Spleen (tissue), 11 donors: ENCODE results near the gene GIPC3. TPM values are rescaled to one million over a fixed set of nuclear protein-coding genes. Genes with fewer than 3 reads are reported as not detected.

Source experiments
- DNase-seq: peaks from one replicate; pipeline ENCODE4 v3.0.0-alpha.2; 2020
- H3K27ac ChIP-seq, 8 donors: fragments of 200-600 bp; sonication (generic) in 7 of 8; 1 replicate in 4 of 8; 2 replicates in 4 of 8; pipeline versions ENCODE4 v1.5.0 to v1.8.0; 2016 to 2021; ENCODE audit warnings: inconsistent platforms in 4 of 8, mild to moderate bottlenecking in 4 of 8, moderate library complexity in 1 of 8
- H3K27me3 ChIP-seq, 7 donors: fragments of 200-600 bp; sonication (generic) in 6 of 7; replicated peaks in 1 of 7; 1 replicate in 4 of 7; 2 replicates in 3 of 7; pipeline versions ENCODE4 v1.5.0 to v1.8.0; 2016 to 2021; ENCODE audit warnings: inconsistent platforms in 3 of 7, mild to moderate bottlenecking in 1 of 7
- H3K36me3 ChIP-seq, 6 donors: fragments of 200-600 bp; sonication (generic) in 5 of 6; 1 replicate in 4 of 6; 2 replicates in 2 of 6; pipeline versions ENCODE4 v1.5.0 to v1.8.0; 2016 to 2021; ENCODE audit warnings: inconsistent platforms in 2 of 6
- H3K4me1 ChIP-seq, 6 donors: fragments of 200-600 bp; sonication (generic) in 5 of 6; 1 replicate in 3 of 6; 2 replicates in 3 of 6; pipeline versions ENCODE4 v1.5.0 to v1.8.0; 2016 to 2021; ENCODE audit warnings: inconsistent platforms in 3 of 6
- H3K4me3 ChIP-seq, 8 donors: fragments of 200-600 bp; sonication (generic) in 7 of 8; 1 replicate in 4 of 8; 2 replicates in 4 of 8; pipeline versions ENCODE4 v1.5.0 to v1.8.0; 2016 to 2021; ENCODE audit warnings: inconsistent platforms in 4 of 8, mild to moderate bottlenecking in 4 of 8, moderate library complexity in 2 of 8
- H3K9me3 ChIP-seq, 8 donors: fragments of 200-600 bp; sonication (generic) in 7 of 8; 1 replicate in 4 of 8; 2 replicates in 4 of 8; pipeline versions ENCODE4 v1.5.0 to v1.8.0; 2016 to 2021; ENCODE audit warnings: inconsistent platforms in 4 of 8
- POLR2A ChIP-seq, 3 donors: fragments of 450-650 bp; IDR thresholded peaks; one replicate each; pipeline ENCODE4 v1.5.1; 2017; ENCODE audit warnings: antibody characterized with exemption in 3 of 3, mild to moderate bottlenecking in 1 of 3
- POLR2AphosphoS5 ChIP-seq, 3 donors: sonication (generic); formaldehyde crosslinking; IDR thresholded peaks; one replicate each; pipeline ENCODE4 v1.5.1; 2017; ENCODE audit warnings: antibody characterized with exemption in 3 of 3
- WGBS, 5 donors: extraction: QIAGEN DNeasy Blood & Tissue Kit in 3 of 5; methylation state at CpG; one replicate each; pipeline versions ENCODE4 v1.1.5 to v1.1.7; 2013 to 2018; 5-methylcytosine and 5-hydroxymethylcytosine counted together
- intact Hi-C: fragments of 100-400 bp; cut with DNase I; formaldehyde crosslinking; loops from one replicate; pipeline ENCODE4 v1.15.0; 2023; ENCODE audit warnings: low total_unique reads
- polyA plus RNA-seq, 3 donors: library from polyadenylated mRNA; stranded (reverse); fragments of 200-250 nt; gene quantifications; one replicate each; pipeline ENCODE4 v1.2.1, GENCODE V29; 2013
- total RNA-seq, 7 donors: library from RNA; depleted of rRNA in 3 of 7; stranded (reverse); fragments of >200 nt in 3 of 7; fragmentation: NEBNext Ultra II Directional in 4 of 7; extraction: Animal tissue kit (Norgen Biotek cat#: 25700) in 4 of 7; gene quantifications; one replicate each; pipeline versions ENCODE4 v1.1.0 to v1.2.1, GENCODE V29; 2016 to 2021
- TF ChIP-seq, protein P1 (sequence below), 11 experiments: fragments of 200-600 bp in 7 of 11; fragments of 450-650 bp in 4 of 11; sonication (generic) in 4 of 11; IDR thresholded peaks in 8 of 11; conservative IDR thresholded peaks in 3 of 11; 1 replicate in 7 of 11; 2 replicates in 4 of 11; pipeline versions ENCODE4 v1.4.0 to v1.8.0; 2016 to 2021; ENCODE audit warnings: antibody characterized with exemption in 11 of 11, inconsistent platforms in 4 of 11, mild to moderate bottlenecking in 1 of 11
- donor health status: healthy with polysubstance abuse.
- donor health status: DM: no; HTN: no; CAD: no; lungs with moderate emphysema.
- donor health status: DM: no; HTN: no; CAD: no.
- donor health status: Bipolar disorder and iron deficiency.
- donor health status: healthy.
- donor health status: DM: no; HTN: no; CAD: no.
- donor health status: DM: yes; HTN: yes; CAD: no.

Gene GIPC3
- total and polyA plus RNA-seq, 10 donors: 0.80 to 9.2 (median 5.1) TPM

- DNase-seq: no peak
- WGBS, 5 donors: 86 to 97% (median 90%) methylated on average over 10 to 15 of the region's 15 CpGs
- TF ChIP-seq POLR2AphosphoS5 (IDR thresholded peaks at IDR 0.05) (peak; percentile 27 to 59 (median 33)), POLR2A (IDR thresholded peaks at IDR 0.05) (no peak)
- TF ChIP-seq, protein P1, sequence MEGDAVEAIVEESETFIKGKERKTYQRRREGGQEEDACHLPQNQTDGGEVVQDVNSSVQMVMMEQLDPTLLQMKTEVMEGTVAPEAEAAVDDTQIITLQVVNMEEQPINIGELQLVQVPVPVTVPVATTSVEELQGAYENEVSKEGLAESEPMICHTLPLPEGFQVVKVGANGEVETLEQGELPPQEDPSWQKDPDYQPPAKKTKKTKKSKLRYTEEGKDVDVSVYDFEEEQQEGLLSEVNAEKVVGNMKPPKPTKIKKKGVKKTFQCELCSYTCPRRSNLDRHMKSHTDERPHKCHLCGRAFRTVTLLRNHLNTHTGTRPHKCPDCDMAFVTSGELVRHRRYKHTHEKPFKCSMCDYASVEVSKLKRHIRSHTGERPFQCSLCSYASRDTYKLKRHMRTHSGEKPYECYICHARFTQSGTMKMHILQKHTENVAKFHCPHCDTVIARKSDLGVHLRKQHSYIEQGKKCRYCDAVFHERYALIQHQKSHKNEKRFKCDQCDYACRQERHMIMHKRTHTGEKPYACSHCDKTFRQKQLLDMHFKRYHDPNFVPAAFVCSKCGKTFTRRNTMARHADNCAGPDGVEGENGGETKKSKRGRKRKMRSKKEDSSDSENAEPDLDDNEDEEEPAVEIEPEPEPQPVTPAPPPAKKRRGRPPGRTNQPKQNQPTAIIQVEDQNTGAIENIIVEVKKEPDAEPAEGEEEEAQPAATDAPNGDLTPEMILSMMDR (IDR thresholded peaks at IDR 0.05 in 8 of 11, conservative IDR thresholded peaks at IDR 0.05 in 3 of 11): peak; percentile 7 to 68 (median 54)
- H3K4me1 ChIP-seq: peaks cover 3 to 64% (median 21%) of the 10 kb centered on the region in 6 donors
- H3K36me3 ChIP-seq: peaks cover 0 to 90% (median 42%) of the 10 kb centered on the region in 6 donors
- intact Hi-C loops: no loop called here
- peak overlapping the region in 3 of 8 donors; percentile 54 to 76 (median 75) for H3K27ac ChIP-seq
- H3K9me3 ChIP-seq: no peaks in the 10 kb centered on the region
- peak overlapping the region in 1 of 8 donors; percentile 50 for H3K4me3 ChIP-seq
- no peaks in the 10 kb centered on the region for H3K27me3 ChIP-seq
Measured at GRCh38 chr19:3547301-3547731, 38.0 kb upstream of the GIPC3 start.

- peaks cover 4 to 70% (median 25%) of the 10 kb centered on the region in 6 donors for H3K4me1 ChIP-seq
- peak overlapping the region in 4 of 8 donors; percentile 54 to 76 (median 72) for H3K27ac ChIP-seq
- H3K27me3 ChIP-seq: no peaks in the 10 kb centered on the region
- WGBS, 5 donors: 87 to 90% (median 87%) methylated on average over 3 to 36 of the region's 36 CpGs
- DNase-seq: peak; percentile 79
- intact Hi-C loops: no loop called here
- peaks cover 0 to 85% (median 42%) of the 10 kb centered on the region in 6 donors for H3K36me3 ChIP-seq
- H3K4me3 ChIP-seq: peak overlapping the region in 1 of 8 donors; percentile 50
- TF ChIP-seq, protein P1 (IDR thresholded peaks at IDR 0.05 in 8 of 11, conservative IDR thresholded peaks at IDR 0.05 in 3 of 11): peak in 3 of 11 experiments; percentile 4 to 6 (median 4)
- TF ChIP-seq POLR2A (IDR thresholded peaks at IDR 0.05) (no peak), POLR2AphosphoS5 (IDR thresholded peaks at IDR 0.05) (peak in 2 of 3 donors; percentile 3 to 45)
- H3K9me3 ChIP-seq: no peaks in the 10 kb centered on the region
Measured at GRCh38 chr19:3547767-3548282, 37.5 kb upstream of the GIPC3 start.

DNA sequence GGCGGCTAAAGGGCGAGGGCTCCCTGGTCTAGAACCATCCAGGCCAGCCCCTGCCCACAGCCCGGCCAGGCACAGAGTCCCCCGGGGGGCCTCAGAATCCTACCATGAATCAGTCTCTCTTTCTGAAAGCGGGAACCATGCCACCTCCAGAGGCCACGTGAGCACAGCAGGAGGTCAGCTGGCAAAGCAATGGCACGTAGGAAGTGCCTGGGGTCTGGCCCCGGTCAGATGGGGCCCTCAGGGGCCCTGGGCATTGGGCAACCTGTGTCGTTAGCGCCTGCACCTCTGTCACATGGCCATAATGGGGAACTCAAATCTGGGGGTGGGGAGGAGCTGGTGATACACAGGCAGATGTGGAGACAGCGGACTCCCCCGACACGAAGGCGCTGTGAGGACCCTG lies 36.7 kb upstream of the GIPC3 start:
- intact Hi-C loops: no loop called here
- WGBS, 5 donors: 54 to 80% (median 67%) methylated on average over 6 to 14 of the region's 14 CpGs
- Histone ChIP-seq H3K9me3 (no peaks in the 10 kb centered on the region), H3K27ac (peak overlapping the region; percentile 18 to 76 (median 58)), H3K4me3 (peak overlapping the region in 1 of 8 donors; percentile 50), H3K4me1 (peaks cover 10 to 77% (median 32%) of the 10 kb centered on the region in 6 donors), H3K36me3 (peaks cover 0 to 77% (median 38%) of the 10 kb centered on the region in 6 donors), H3K27me3 (no peaks in the 10 kb centered on the region)
- peak; percentile 7 to 71 (median 32) for TF ChIP-seq POLR2AphosphoS5 (IDR thresholded peaks at IDR 0.05)
- TF ChIP-seq, protein P1 (IDR thresholded peaks at IDR 0.05 in 8 of 11, conservative IDR thresholded peaks at IDR 0.05 in 3 of 11): no peak
- DNase-seq: peak; percentile 86

DNA sequence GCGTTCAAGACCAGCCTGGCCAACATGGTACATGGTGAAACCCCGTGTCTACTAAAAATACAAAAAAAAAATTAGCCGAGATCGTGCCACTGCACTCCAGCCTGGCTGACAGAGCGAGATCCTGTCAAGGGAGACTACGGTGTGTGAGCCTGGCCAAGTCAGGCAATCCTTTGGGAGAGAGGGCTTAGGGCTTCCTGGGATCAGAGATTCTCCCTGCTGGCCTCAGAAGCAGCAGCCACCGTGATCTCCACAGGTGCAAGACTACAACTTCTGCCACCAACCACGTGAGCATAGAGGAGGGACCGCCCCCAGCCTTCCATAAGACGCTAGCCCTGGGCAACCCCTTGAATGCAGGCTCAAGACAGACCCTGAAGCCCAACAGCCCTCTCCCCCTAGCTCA lies 35.5 kb upstream of the GIPC3 start:
- TF ChIP-seq POLR2A (IDR thresholded peaks at IDR 0.05) (no peak), POLR2AphosphoS5 (IDR thresholded peaks at IDR 0.05) (no peak)
- TF ChIP-seq, protein P1 (IDR thresholded peaks at IDR 0.05 in 8 of 11, conservative IDR thresholded peaks at IDR 0.05 in 3 of 11): no peak
- Histone ChIP-seq H3K27me3 (no peaks in the 10 kb centered on the region), H3K4me3 (no peak overlapping the region), H3K36me3 (peaks cover 0 to 65% (median 32%) of the 10 kb centered on the region in 6 donors), H3K4me1 (peaks cover 22 to 87% (median 44%) of the 10 kb centered on the region in 6 donors), H3K9me3 (no peaks in the 10 kb centered on the region), H3K27ac (peak overlapping the region in 1 of 8 donors; percentile 76)
- intact Hi-C loops: loop anchor here (10.0 kb wide), 1 partner anchor 65 kb away; no protein-coding TSS in a partner anchor
- WGBS, 5 donors: 81 to 92% (median 87%) methylated on average over 10 of the region's 10 CpGs
- no peak for DNase-seq
